RKO (cell line): ENCODE data around the gene UNC5A.
"Not testable (repeated sequence)": the region's sequence is repeated elsewhere in the genome, so short reads cannot be mapped to it uniquely, and the experiment has no call there.

Experiments
- DNase-seq: peaks from one replicate; pipeline ENCODE4 v3.0.0-alpha.2; 2016; ENCODE audit warnings: low spot score

UNC5A gene

GRCh38 chr5:176863765-176864098, 53.4 kb downstream of the UNC5A start:
- no peak for DNase-seq

GRCh38 chr5:176864755-176865154, 54.4 kb downstream of the UNC5A start:
- no peak for DNase-seq

DNA sequence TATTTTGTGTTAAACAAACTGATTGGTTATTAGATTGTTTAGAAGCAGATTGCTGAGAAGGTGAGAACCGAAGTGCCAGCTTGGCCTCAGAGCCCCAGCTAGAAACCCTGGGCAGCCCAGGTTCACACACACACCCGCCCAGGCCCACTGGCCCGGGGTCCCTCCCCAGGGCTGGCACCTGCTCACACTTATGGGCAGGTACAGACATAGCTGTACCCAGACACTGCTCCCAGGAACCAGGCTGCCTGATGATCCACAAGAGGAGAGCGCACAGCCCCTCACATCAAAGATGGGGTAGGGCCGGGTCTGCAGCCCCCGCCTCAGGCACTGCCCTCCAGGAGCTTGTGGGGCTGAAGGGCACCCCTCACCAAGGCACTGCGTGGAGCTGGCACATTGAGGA, 55.6 kb downstream of the UNC5A start:
- DNase-seq: no peak

DNA sequence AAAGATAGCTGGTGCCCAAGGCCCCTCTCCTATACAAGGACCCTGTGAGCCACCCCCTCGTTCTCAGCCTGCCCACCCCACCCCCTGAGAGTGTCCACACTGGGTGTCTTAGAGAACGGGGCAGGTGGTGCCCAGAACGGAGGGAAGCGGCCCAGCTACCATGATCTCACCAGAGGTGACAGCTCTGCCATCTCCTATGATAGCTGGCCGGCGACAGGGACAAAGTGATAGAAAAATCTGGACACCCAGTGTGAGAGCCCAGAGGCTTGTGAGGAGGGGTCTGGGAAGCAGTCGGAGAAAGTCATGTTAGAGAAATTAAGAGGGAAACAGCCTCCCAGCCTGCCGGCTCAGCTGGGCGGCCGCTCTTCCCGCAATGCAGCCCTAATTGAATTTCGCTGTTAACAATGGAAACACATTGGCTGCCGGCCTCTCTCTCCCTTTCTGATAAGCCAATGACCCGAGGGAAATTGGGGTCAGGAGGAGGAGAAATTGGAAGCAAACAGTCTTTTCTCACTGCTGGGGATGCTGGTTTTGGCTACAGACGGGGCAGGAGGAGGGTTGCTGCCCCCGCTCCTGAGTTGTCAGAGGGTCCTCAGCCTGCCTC, 56.5 kb downstream of the UNC5A start:
- no peak for DNase-seq

GRCh38 chr5:176868126-176868525, 57.8 kb downstream of the UNC5A start:
- DNase-seq: no peak

DNA sequence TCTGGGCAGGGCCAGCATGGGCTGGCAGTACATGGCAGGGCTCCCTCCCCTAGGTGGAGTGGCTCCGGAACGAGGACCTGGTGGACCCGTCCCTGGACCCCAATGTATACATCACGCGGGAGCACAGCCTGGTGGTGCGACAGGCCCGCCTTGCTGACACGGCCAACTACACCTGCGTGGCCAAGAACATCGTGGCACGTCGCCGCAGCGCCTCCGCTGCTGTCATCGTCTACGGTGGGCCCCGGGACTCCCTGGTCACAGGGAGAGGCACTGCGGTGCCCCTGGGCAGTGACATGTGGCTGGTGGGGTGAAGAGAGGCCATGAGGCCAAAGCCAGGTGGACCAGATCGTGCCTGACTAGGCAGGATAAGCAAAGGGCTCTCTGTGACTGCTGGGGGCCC, 58.4 kb downstream of the UNC5A start:
- DNase-seq: no peak

DNA sequence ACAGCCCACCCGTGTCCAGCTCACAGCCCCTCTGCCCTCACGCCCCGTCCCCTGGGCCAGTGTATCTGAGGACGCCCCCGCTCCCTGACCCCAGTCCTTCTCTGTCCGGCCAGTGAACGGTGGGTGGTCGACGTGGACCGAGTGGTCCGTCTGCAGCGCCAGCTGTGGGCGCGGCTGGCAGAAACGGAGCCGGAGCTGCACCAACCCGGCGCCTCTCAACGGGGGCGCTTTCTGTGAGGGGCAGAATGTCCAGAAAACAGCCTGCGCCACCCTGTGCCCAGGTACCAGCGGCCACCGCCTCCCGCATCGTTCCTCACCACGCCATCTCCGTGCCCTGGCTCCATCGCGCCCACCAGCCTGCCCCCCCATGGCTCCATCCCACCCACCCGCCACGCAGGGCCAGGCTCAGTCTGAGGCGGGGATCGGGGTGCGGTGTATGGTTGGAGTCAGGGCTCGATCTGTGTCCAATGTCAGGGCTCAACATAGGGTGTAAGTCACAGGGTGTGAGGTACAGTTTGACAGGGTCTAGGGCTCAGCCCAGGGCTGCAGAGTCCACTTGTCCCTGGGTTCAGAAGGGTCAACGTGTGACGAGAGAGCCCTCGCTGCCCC, 59.2 kb downstream of the UNC5A start:
- DNase-seq: no peak

- peak; percentile 45 for DNase-seq
These were observed 59.8 kb downstream of the UNC5A start for GRCh38 chr5:176870110-176870591.

GRCh38 chr5:176870644-176871043, 60.3 kb downstream of the UNC5A start:
- DNase-seq: not testable (repeated sequence)

GRCh38 chr5:176872586-176872985, 62.2 kb downstream of the UNC5A start:
- DNase-seq: not testable (repeated sequence)

GRCh38 chr5:176873011-176873410, 62.7 kb downstream of the UNC5A start:
- DNase-seq: not testable (repeated sequence)

- DNase-seq: no peak
These were observed 63.3 kb downstream of the UNC5A start for GRCh38 chr5:176873541-176874172.

DNA sequence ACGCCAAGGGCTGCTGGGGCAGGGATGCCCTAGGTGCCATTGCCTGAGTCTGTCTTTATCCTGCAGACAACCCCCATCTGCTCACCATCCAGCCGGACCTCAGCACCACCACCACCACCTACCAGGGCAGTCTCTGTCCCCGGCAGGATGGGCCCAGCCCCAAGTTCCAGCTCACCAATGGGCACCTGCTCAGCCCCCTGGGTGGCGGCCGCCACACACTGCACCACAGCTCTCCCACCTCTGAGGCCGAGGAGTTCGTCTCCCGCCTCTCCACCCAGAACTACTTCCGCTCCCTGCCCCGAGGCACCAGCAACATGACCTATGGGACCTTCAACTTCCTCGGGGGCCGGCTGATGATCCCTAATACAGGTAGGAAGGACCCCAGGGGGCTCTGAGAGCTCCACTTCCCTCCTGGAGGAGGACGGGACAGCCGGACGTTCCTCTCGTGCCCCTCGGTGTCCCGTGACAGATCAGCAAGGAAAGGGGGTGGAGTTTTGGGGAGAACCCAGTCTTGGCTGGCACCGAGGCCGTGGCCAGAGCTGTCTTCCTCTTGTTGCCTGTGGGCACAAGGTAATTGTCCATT, 63.9 kb downstream of the UNC5A start:
- DNase-seq: no peak

DNA sequence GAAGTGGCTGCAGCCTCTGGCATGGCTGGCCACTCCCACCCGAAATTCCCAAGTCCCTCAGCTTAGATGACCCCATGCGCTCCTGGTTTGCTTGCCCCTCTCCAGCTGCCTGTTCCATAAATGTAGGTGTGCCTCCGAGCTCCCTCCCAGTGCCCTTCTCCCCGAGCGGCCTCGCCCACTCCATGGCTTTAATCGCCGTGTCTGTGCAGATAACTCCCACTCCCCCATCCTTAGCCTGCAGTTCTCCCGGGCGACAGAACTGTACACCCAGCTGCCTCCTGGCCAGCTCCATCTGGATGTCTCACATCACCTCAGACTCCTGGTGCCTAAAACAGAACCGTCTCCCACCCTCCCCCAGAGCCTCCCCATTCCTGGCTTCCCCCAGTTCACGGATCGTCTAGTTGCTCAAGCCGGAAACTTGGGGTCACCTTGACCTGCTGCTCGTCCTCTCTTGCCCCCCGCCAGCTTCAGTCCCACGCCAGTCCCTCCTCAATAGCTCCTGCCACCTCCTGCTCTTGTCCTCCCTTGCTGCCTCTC, 64.7 kb downstream of the UNC5A start:
- no peak for DNase-seq

GRCh38 chr5:176875783-176876505, 65.6 kb downstream of the UNC5A start:
- no peak for DNase-seq

DNA sequence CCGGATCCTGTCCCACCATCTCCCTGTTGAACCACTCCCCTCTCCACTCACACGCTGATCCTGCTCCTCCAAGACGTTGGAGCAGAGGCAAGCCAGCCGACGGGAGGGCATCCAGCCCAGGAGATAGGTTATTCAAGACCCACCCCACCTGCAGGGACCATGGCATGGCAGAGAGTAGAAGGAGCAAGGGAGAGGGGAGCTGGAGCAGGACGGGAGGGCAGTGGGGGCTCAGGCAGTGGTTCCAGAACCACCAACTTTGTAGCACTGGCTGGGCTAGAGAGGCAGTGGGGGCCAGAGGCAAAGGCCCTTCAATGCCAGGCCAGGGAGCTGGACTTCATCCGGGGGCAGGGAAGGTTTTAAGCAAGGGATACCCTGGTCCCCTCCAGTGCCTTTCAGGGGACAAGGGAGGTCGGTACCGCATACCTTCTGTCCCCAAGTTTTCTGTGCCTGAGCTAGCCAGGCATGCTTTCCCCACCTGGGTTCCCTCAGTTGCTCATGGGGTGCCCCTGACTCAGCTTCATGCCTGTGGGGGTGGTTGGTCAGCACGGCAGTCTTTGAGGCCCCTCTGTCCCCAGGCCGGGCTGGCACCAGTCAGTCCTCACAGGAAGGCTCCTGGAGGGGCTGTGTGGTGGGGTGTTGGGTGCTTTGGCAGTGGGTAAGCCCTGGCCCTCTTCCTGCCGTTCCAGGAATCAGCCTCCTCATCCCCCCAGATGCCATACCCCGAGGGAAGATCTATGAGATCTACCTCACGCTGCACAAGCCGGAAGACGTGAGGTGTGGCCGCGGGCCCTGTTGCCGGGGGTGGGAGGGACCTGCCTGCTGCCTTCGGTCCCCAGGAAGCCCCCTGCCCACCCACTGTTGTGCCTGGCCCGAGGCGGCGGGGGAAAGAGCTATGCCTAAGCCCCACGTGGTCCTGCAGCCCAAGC, 66.4 kb downstream of the UNC5A start:
- no peak for DNase-seq

- no peak for DNase-seq
These were observed 67.5 kb downstream of the UNC5A start for GRCh38 chr5:176877793-176878331.

DNA sequence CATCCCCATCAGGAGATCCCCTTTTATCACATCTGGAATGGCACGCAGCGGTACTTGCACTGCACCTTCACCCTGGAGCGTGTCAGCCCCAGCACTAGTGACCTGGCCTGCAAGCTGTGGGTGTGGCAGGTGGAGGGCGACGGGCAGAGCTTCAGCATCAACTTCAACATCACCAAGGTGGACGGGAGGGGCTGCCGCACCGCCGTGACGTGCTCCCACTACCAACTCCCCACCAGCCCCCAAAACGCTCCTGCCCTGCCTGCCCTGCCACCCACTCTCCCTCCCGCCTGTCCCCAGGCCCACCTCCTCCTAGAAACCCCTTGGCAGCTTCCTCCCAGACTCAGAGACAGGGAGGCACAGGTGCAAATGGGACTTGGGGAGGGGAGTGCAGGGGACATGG, 68.1 kb downstream of the UNC5A start:
- DNase-seq: no peak

DNA sequence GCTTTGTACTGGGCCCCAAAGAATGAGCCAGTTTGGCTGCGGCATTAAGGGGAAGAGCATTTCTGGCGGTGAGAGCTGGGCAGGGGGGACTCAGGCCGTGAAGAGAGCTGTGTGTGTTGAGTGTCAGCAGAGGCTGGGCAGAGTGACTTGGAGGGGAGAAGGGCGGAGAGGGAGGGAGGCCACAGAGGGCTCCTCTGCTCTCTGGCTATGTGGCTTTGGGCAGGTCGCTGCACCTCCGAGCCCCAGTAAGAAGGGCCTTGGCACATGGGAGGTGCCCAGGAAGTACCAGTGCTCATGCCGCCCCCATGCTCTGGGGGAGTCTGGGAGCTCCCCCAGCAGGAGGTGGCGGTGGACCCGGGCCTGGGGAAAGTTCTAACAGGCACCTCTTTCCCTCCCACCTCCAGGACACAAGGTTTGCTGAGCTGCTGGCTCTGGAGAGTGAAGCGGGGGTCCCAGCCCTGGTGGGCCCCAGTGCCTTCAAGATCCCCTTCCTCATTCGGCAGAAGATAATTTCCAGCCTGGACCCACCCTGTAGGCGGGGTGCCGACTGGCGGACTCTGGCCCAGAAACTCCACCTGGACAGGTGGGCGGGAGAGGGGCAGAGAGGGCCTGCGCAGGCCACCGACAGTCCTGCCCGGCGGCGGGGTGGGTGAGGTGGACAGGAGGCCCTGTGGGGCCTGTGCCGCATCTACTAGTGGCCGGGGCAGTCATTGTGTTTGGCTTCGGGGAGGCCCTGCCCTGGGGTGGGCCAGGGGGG, 68.7 kb downstream of the UNC5A start:
- no peak for DNase-seq

DNA sequence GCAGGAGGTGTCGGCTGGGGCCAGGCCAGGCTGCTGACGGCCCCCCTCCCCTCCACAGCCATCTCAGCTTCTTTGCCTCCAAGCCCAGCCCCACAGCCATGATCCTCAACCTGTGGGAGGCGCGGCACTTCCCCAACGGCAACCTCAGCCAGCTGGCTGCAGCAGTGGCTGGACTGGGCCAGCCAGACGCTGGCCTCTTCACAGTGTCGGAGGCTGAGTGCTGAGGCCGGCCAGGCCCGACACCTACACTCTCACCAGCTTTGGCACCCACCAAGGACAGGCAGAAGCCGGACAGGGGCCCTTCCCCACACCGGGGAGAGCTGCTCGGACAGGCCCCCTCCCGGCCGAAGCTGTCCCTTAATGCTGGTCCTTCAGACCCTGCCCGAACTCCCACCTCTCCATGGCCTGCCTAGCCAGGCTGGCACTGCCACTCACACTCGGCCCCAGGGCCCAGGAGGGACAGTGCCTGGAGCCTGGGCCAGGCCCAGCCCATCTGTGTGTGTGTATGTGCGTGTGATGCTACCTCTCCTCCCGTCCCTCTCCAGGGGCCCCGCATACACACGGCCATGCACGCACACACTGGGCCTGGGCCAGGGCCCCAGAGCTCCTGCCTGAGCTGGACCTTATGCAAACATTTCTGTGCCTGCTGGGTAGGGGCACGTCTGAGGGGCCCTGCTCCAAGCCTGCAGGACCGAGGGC, 69.5 kb downstream of the UNC5A start:
- no peak for DNase-seq
